ENCODE data around the gene FCGR3B. TPM values are rescaled to one million over a fixed set of nuclear protein-coding genes. Genes with fewer than 3 reads are reported as not detected.
"Not testable (repeated sequence)": the region's sequence is repeated elsewhere in the genome, so short reads cannot be mapped to it uniquely, and the experiment has no call there.

The FCGR3B gene
- total RNA-seq, 2 experiments from 2014 or later = not detected

DNA sequence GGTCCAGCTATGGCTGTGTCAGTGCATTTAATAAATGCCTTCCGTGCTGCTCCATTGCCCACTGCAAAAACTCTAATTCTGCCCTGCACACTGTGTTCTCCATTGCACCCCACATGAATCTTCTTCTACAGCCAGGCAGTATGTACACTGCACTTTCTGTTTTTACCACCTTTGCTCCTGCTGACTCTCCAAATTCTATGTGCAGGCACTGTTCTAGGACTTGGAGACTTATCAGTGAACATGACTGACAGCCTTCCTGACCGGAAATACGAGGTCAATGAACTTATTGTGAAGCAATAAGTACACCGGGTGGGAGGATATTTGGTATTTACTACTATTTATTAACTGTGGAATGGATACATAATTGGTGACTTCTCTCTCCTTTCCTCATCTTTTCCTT lies 33.7 kb upstream of the FCGR3B start:
- DNase-seq; ATAC-seq; CTCF ChIA-PET; H3K9me3 Mint-ChIP-seq; H3K36me3 Mint-ChIP-seq (ENCODE audit: low read depth); H3K27ac Mint-ChIP-seq; H3K27me3 Mint-ChIP-seq; H3K4me1 Mint-ChIP-seq (ENCODE audit: low read depth); intact Hi-C loops (cut with micrococcal nuclease); POLR2A ChIA-PET; H3K4me3 Mint-ChIP-seq: not testable (repeated sequence)

GRCh38 chr1:161663569-161663968 lies 32.6 kb upstream of the FCGR3B start:
- DNase-seq; H3K27me3 Mint-ChIP-seq; H3K27ac Mint-ChIP-seq; H3K4me3 Mint-ChIP-seq; H3K9me3 Mint-ChIP-seq; POLR2A ChIA-PET; ATAC-seq; intact Hi-C loops (cut with micrococcal nuclease); H3K4me1 Mint-ChIP-seq (ENCODE audit: low read depth); CTCF ChIA-PET; H3K36me3 Mint-ChIP-seq (ENCODE audit: low read depth): not testable (repeated sequence)

DNA sequence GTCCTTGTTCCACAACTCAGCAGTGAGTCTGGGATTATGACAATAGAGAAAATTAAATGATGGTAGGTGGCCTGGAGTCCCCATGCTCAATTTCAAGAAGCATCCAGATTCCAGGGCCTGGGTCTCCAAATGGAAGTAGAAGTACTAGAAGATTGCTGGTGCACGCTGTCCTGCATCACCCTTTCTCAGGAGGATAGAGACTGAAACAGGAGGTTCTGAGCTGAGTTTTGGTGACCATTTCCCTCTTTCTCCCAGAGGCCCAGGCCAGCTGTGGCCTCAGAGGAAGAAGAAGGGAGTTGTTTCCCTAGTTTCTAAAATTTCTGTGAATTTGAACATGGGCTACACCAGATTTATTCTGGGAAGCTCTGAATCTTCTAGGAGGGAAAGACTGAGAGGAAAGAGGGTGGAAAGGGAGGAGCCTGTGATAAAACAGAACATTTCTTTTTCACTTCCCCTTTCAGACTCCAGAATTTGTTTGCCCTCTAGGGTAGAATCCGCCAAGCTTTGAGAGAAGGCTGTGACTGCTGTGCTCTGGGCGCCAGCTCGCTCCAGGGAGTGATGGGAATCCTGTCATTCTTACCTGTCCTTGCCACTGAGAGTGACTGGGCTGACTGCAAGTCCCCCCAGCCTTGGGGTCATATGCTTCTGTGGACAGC lies 31.8 kb upstream of the FCGR3B start, which contains the start of gene FCGR2B:
Gene FCGR2B, plus strand, starts transcription at position 460 of the 656 bp plus-strand sequence. Its CDS starts 99 bp downstream, at position 559.
- H3K9me3 Mint-ChIP-seq; CTCF ChIA-PET; H3K4me3 Mint-ChIP-seq; DNase-seq; H3K4me1 Mint-ChIP-seq (ENCODE audit: low read depth); H3K27me3 Mint-ChIP-seq; intact Hi-C loops (cut with micrococcal nuclease); POLR2A ChIA-PET; ATAC-seq; H3K36me3 Mint-ChIP-seq (ENCODE audit: low read depth); H3K27ac Mint-ChIP-seq: not testable (repeated sequence)

DNA sequence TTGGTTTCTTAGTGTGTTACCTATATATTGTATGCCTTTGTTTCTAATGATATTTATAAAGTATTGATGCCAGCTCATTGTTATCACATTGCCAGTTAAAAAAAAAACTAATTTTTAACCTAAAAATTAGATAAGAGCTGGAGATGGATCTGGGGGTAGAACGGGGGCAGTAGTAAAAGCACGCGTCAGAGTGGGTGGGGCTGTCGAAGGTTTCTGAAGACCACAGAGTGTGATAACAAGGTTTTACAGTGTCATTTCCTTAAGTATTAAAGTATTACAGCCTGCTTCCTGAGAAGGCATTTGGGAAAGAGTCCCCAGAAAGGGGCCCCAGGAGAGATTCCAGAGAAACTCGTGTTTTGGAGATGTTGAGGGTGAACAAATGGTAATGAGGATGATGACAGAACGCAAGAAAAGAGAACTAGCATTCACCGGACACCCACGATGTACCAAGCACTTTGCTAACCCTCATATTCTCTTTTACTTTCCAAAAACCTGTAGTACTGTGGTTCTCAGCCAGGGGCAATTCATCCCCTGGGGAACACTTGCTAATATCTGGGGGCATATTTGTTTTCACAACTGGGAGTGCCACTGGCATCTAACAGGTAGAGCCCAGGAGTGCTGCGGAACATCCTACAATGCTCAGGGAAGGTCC lies 30.8 kb upstream of the FCGR3B start:
- H3K9me3 Mint-ChIP-seq; CTCF ChIA-PET; H3K4me1 Mint-ChIP-seq (ENCODE audit: low read depth); H3K27me3 Mint-ChIP-seq; DNase-seq; H3K27ac Mint-ChIP-seq; H3K4me3 Mint-ChIP-seq; intact Hi-C loops (cut with micrococcal nuclease); H3K36me3 Mint-ChIP-seq (ENCODE audit: low read depth); POLR2A ChIA-PET: not testable (repeated sequence)
- ATAC-seq = peak; percentile 58

- intact Hi-C loops (cut with micrococcal nuclease); H3K9me3 Mint-ChIP-seq; H3K4me3 Mint-ChIP-seq; H3K4me1 Mint-ChIP-seq (ENCODE audit: low read depth); DNase-seq; POLR2A ChIA-PET; H3K27me3 Mint-ChIP-seq; H3K36me3 Mint-ChIP-seq (ENCODE audit: low read depth); CTCF ChIA-PET; ATAC-seq; H3K27ac Mint-ChIP-seq: not testable (repeated sequence)
Measured at GRCh38 chr1:161658524-161658923, 27.5 kb upstream of the FCGR3B start.

DNA sequence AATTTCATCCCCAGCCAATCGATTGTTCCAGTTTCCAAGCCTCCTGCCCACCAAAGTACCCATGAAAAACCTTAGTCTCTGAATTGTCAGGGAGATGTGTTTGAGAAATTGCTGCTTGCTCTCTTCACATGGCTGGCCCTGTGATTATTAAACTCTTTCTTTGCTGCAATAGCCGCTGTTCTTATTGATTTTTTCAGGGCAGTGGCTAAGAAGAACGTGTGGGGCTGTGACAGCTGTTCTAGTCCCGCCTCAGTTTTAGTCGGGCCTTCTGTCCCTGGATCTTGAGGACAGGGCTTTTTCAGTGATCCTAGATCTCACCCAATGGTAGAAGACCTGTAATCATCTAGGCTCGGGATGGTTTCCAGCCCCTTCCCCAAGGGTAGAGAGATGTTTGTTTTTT lies 23.0 kb upstream of the FCGR3B start:
- POLR2A ChIA-PET; DNase-seq; H3K27ac Mint-ChIP-seq; H3K9me3 Mint-ChIP-seq; CTCF ChIA-PET; H3K27me3 Mint-ChIP-seq; ATAC-seq; H3K36me3 Mint-ChIP-seq (ENCODE audit: low read depth); intact Hi-C loops (cut with micrococcal nuclease); H3K4me3 Mint-ChIP-seq; H3K4me1 Mint-ChIP-seq (ENCODE audit: low read depth): not testable (repeated sequence)

- H3K4me1 Mint-ChIP-seq (ENCODE audit: low read depth); DNase-seq; CTCF ChIA-PET; H3K36me3 Mint-ChIP-seq (ENCODE audit: low read depth); H3K4me3 Mint-ChIP-seq; intact Hi-C loops (cut with micrococcal nuclease); ATAC-seq; POLR2A ChIA-PET; H3K27me3 Mint-ChIP-seq; H3K27ac Mint-ChIP-seq; H3K9me3 Mint-ChIP-seq: not testable (repeated sequence)
Measured at GRCh38 chr1:161653541-161653940, 22.6 kb upstream of the FCGR3B start.

DNA sequence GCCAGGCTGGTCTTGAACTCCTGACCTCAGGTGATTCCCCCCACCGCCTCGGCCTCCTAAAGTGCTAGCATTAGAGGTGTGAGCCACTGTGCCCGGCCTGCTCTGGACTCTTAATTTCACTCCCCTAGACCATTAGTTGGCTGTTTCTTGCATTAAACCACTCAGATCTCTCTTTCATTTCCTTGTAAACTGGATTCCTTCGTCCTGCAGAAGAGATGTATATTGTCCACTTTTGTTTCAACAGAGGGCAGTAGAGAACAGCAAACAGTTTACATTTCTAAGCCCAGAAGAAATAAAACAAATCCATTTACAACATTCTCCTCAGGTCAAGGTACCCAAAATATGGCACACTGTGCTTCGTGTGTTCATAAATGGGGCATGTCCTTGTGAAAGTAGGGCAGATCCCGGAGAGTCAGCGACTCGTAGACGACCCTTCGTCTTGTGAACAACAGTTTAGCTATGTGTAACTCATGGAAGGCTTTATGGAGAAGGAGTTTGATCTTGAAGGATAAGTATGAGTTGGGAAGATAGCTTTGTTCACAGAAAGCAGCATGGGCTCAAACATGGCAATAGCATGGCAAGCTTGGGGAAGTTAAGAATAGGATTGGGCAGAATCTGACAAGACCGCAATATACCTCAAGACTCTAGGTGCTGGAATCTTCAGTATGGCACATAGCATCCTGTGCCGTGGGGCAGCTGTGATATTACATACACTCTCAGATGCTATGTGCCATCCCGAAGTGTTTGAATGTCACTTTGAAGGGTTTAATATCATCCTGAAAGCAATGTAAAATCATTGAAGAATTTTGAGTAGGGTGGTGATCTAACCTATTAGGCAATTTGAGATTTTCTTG lies 16.8 kb upstream of the FCGR3B start:
- peak; percentile 66 for ATAC-seq
- POLR2A ChIA-PET; H3K9me3 Mint-ChIP-seq; H3K27me3 Mint-ChIP-seq; DNase-seq; H3K27ac Mint-ChIP-seq; H3K4me1 Mint-ChIP-seq (ENCODE audit: low read depth); H3K36me3 Mint-ChIP-seq (ENCODE audit: low read depth); H3K4me3 Mint-ChIP-seq: not testable (repeated sequence)
- peak; percentile 26 for TF ChIP-seq CTCF (IDR thresholded peaks at IDR 0.05)
- CTCF ChIA-PET = interaction anchor here (2.1 kb wide), 1 partner anchor 91 kb away, joined by 21 read pairs; no protein-coding TSS in a partner anchor
- intact Hi-C loops (cut with micrococcal nuclease) = loop anchor here (5.0 kb wide), 1 partner anchor 90 kb away; no protein-coding TSS in a partner anchor

GRCh38 chr1:161644855-161645254 lies 13.9 kb upstream of the FCGR3B start:
- CTCF ChIA-PET = interaction anchor here (1.0 kb wide), 1 partner anchor 97 kb away, joined by 3 read pairs; no protein-coding TSS in a partner anchor
- ATAC-seq; H3K27ac Mint-ChIP-seq; H3K4me3 Mint-ChIP-seq; H3K9me3 Mint-ChIP-seq; POLR2A ChIA-PET; H3K36me3 Mint-ChIP-seq (ENCODE audit: low read depth); DNase-seq; H3K27me3 Mint-ChIP-seq: not testable (repeated sequence)
- H3K4me1 Mint-ChIP-seq (ENCODE audit: low read depth) = peaks cover 12% of the 10 kb centered on the region
- intact Hi-C loops (cut with micrococcal nuclease) = loop anchor here (5.0 kb wide), 1 partner anchor 92 kb away; no protein-coding TSS in a partner anchor

DNA sequence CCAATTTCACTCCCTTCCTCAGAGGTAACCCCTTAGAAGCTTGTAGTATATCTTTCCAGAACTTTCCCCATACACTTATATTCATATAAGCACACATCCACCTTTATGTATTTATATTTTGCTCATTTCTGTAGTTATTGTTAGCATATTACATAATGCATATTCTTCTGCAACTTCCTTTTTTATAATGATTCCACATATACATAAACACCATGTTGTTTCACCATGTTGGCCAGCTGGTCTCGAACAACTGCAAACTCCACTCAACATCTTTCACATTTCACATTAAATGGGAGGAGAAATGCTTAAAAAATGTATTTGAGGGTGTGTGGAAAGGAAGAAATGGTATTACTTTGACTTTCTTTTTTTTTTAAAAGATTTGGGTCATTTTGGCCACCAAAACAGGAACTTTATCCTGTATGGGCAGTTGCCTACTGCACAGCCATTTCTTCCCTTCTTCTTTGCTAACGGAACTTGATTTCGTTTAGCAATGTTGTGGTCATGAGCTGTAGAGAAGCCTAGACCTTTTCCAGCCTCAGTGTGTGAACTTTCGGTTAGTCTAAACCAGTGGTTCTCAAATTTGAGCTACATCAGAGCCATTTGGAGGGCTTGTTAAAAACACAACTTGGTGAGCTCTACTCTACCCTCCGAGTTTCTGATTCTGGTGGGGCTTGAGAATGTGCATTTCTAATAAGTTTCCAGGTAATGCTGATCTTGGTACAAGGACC lies 12.7 kb upstream of the FCGR3B start:
- H3K36me3 Mint-ChIP-seq (ENCODE audit: low read depth); H3K9me3 Mint-ChIP-seq; intact Hi-C loops (cut with micrococcal nuclease); POLR2A ChIA-PET; H3K27ac Mint-ChIP-seq; H3K4me3 Mint-ChIP-seq; DNase-seq; H3K27me3 Mint-ChIP-seq: not testable (repeated sequence)
- CTCF ChIA-PET = interaction anchor here (1.0 kb wide), 1 partner anchor 98 kb away, joined by 3 read pairs; no protein-coding TSS in a partner anchor
- H3K4me1 Mint-ChIP-seq (ENCODE audit: low read depth) = peaks cover 12% of the 10 kb centered on the region
- ATAC-seq = peak; percentile 17

Measured in activated CD8-positive, alpha-beta T cell treated with anti-CD3 and anti-CD28 coated beads for 36 hours (primary cell).